NCI-H82 (cell line): Measurements from ENCODE around the gene RAI1.

Experiments
- DNase-seq: peaks from one replicate; lab custom pipeline; 2025; lab: John Stamatoyannopoulos, UW

Gene RAI1

GRCh38 chr17:17751489-17752088 lies 70.3 kb downstream of the RAI1 start:
- no peak for DNase-seq

GRCh38 chr17:17752089-17752820 lies 71.0 kb downstream of the RAI1 start:
- no peak for DNase-seq

GRCh38 chr17:17752821-17753321 lies 71.6 kb downstream of the RAI1 start:
- no peak for DNase-seq

- DNase-seq = no peak
These were observed 73.7 kb downstream of the RAI1 start for GRCh38 chr17:17754719-17755686.

- no peak for DNase-seq
These were observed 74.5 kb downstream of the RAI1 start for GRCh38 chr17:17755715-17756114.

GRCh38 chr17:17757391-17757791 lies 76.1 kb downstream of the RAI1 start:
- DNase-seq = no peak

- DNase-seq = peak; percentile 95
These were observed 76.9 kb downstream of the RAI1 start for GRCh38 chr17:17757956-17758845.

- DNase-seq = no peak
These were observed 77.8 kb downstream of the RAI1 start for GRCh38 chr17:17758941-17759563.

GRCh38 chr17:17760350-17760749 lies 79.1 kb downstream of the RAI1 start:
- no peak for DNase-seq

GRCh38 chr17:17760872-17761550 lies 79.8 kb downstream of the RAI1 start:
- DNase-seq = no peak

- no peak for DNase-seq
These were observed 80.9 kb downstream of the RAI1 start for GRCh38 chr17:17761894-17762743.

- no peak for DNase-seq
These were observed 81.5 kb downstream of the RAI1 start for GRCh38 chr17:17762744-17763105.

- no peak for DNase-seq
These were observed 81.9 kb downstream of the RAI1 start for GRCh38 chr17:17763136-17763535.

- no peak for DNase-seq
These were observed 82.5 kb downstream of the RAI1 start for GRCh38 chr17:17763734-17764133.

- DNase-seq = peak; percentile 86
These were observed 84.3 kb downstream of the RAI1 start for GRCh38 chr17:17765359-17766076.

GRCh38 chr17:17766077-17766743 lies 85.0 kb downstream of the RAI1 start:
- DNase-seq = peak; percentile 58

- no peak for DNase-seq
These were observed 85.5 kb downstream of the RAI1 start for GRCh38 chr17:17766744-17767120.

GRCh38 chr17:17767154-17767869 lies 86.1 kb downstream of the RAI1 start:
- DNase-seq = peak; percentile 29
